Raji (cell line): Measurements from ENCODE around the gene STX17.

Experiments
- POLR2A ChIP-seq: IDR thresholded peaks from 2 replicates; pipeline ENCODE4 v1.6.1; 2011; ENCODE audit warnings: low read depth, low read length, control low read depth; ENCODE audit not compliant: insufficient read depth

STX17 gene

GRCh38 chr9:99906403-99907207 is at the start of gene STX17:
Gene STX17, plus strand, starts transcription at chr9:99906654. Its CDS starts 8,586 bp downstream, at chr9:99915240.
- peak; percentile 78 for TF ChIP-seq POLR2A

- TF ChIP-seq POLR2A: no peak
Observed at GRCh38 chr9:99858087-99858486, 48.4 kb upstream of the STX17 start.

- no peak for TF ChIP-seq POLR2A
Observed at GRCh38 chr9:99859243-99859980, 47.0 kb upstream of the STX17 start.

DNA sequence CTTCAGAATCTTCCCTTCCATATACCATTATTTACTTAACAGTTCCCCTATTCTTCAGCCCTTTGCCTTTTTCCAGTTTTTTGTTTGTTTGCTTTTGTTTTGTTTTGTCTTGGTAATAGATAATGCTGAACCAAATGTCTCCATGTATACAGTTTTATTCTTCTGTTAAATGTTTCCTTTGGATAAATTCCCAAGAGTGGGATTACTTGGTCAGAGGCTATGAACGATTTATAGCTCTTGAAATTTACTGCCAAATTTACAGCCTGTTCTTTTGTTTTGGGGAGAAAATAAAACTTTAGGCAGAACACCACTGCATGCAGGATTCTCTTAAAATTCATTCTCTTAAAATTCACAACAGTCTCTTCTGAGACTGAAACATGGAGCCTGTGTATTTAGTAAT is 46.2 kb upstream of the STX17 start:
- no peak for TF ChIP-seq POLR2A

DNA sequence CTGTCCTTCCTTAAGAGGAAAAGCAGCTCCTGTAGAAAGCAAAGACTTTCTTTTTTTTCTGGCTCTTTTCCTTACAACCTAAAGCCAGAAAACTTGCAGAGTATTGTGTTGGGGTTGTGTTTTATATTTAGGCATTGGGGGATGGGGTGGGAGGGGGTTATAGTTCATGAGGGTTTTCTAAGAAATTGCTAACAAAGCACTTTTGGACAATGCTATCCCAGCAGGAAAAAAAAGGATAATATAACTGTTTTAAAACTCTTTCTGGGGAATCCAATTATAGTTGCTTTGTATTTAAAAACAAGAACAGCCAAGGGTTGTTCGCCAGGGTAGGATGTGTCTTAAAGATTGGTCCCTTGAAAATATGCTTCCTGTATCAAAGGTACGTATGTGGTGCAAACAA is 42.5 kb upstream of the STX17 start:
- TF ChIP-seq POLR2A: no peak

DNA sequence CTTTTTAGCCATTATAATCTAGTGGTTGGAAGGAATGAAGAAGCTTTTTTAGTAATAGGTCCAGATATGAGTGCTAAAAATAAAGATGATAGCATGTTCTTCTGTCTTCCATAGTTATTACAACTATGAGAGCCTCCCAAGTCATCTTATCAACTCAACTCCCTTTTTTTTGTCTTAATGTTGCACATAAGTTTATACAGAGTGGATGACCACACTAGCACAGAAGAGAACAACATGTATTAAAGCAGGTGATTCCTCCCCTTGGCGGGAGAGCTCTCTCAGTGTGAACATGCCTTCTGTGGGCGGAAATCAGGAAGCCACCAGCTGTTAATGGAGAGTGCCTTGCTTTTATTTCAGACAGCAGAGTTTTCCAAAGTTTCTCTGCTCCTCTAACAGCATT is 40.1 kb upstream of the STX17 start:
- no peak for TF ChIP-seq POLR2A

- TF ChIP-seq POLR2A: no peak
Observed at GRCh38 chr9:99867536-99867935, 38.9 kb upstream of the STX17 start.

DNA sequence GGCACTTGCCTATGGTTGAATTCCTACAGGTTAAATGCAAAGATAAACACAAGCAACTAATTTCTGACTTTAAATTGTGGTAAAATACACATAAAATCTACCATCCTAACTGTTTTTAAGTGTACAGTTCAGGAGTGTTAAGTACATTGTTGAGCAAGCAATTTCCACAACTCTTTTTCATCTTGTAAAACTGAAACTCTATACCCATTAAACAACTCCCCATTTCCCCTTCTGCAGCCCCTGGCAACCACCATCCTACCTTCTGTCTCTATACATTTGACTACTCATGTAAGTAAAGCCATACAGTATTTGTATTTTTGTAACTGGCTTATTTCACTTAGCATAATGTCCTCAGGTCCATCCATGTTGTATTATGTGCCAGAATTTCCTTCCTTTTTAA is 38.5 kb upstream of the STX17 start:
- TF ChIP-seq POLR2A: no peak

DNA sequence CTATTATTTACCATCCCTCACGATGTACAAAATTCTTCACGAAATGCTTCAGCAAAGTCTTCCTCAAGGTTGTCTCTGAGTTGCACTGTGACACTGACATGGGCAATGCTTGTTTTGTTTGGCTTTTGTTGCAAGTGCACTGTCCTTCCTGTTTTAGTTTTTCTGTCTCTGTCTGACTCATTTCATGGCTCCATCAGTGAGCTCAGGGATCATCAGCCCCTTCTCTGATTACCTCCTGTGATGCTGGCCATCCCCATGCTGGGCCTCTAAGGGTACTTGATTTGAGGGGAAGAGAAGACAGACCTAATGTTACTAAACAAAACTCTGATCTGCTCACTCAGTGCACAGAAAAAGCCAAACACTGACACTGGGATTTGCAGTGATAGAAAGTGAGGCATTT is 37.6 kb upstream of the STX17 start:
- no peak for TF ChIP-seq POLR2A

- TF ChIP-seq POLR2A: no peak
Observed at GRCh38 chr9:99870126-99870525, 36.3 kb upstream of the STX17 start.

GRCh38 chr9:99873531-99873930 is 32.9 kb upstream of the STX17 start:
- no peak for TF ChIP-seq POLR2A

- TF ChIP-seq POLR2A: no peak
Observed at GRCh38 chr9:99873943-99874584, 32.4 kb upstream of the STX17 start.

GRCh38 chr9:99876190-99876589 is 30.3 kb upstream of the STX17 start:
- no peak for TF ChIP-seq POLR2A

GRCh38 chr9:99878651-99879050 is 27.8 kb upstream of the STX17 start:
- TF ChIP-seq POLR2A: no peak

- TF ChIP-seq POLR2A: no peak
Observed at GRCh38 chr9:99881769-99882168, 24.7 kb upstream of the STX17 start.

DNA sequence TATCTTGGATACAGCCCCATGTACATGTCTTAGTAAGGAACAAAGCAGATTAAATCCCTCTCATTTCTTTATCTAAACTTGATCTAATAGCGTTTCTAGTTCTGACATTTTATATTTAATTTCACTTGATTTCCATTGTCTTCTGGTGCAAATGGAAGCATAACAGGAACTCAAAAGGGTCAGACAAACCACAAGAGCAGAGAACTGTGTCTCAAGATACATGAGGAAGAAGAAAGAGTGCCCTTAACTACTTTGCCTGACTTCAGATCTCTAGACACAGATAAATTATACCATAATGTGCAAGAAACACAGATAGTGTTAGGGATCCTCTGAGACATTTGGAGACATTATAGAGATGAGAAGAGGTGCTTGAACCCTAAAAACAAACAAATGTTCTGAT is 20.7 kb upstream of the STX17 start:
- TF ChIP-seq POLR2A: no peak
